ENCODE measurements around the gene KRT72.

The KRT72 gene

GRCh38 chr12:52587563-52587962, 13.7 kb downstream of the KRT72 start:
- Histone ChIP-seq H3K4me3 (ENCODE audit: low read length) (no peak overlapping the region), H3K9me3 (ENCODE audit: insufficient read depth, low read depth, low read length) (peaks cover 20% of the 10 kb centered on the region), H3K4me1 (ENCODE audit: insufficient read depth, low read length) (no peaks in the 10 kb centered on the region), H3K36me3 (ENCODE audit: insufficient read depth, low read length) (no peaks in the 10 kb centered on the region), H3K27me3 (ENCODE audit: insufficient read depth, low read length) (no peaks in the 10 kb centered on the region), H3K9ac (ENCODE audit: low read depth, low read length) (no peak overlapping the region), H3K27ac (ENCODE audit: low read depth, low read length) (no peak overlapping the region)
- 86% methylated on average over 17 of the region's 17 CpGs for WGBS

- Histone ChIP-seq H3K4me3 (ENCODE audit: low read length) (no peak overlapping the region), H3K27me3 (ENCODE audit: insufficient read depth, low read length) (no peaks in the 10 kb centered on the region), H3K9ac (ENCODE audit: low read depth, low read length) (no peak overlapping the region), H3K36me3 (ENCODE audit: insufficient read depth, low read length) (no peaks in the 10 kb centered on the region), H3K27ac (ENCODE audit: low read depth, low read length) (no peak overlapping the region), H3K9me3 (ENCODE audit: insufficient read depth, low read depth, low read length) (peaks cover 7% of the 10 kb centered on the region), H3K4me1 (ENCODE audit: insufficient read depth, low read length) (no peaks in the 10 kb centered on the region)
- WGBS: 81% methylated on average over 9 of the region's 9 CpGs
These were observed 15.3 kb downstream of the KRT72 start for GRCh38 chr12:52585946-52586345.

GRCh38 chr12:52585066-52585465, 16.2 kb downstream of the KRT72 start:
- WGBS: 93% methylated on average over 3 of the region's 3 CpGs
- Histone ChIP-seq H3K9ac (ENCODE audit: low read depth, low read length) (no peak overlapping the region), H3K27me3 (ENCODE audit: insufficient read depth, low read length) (no peaks in the 10 kb centered on the region)

GRCh38 chr12:52584156-52584682, 17.0 kb downstream of the KRT72 start:
- WGBS: 92% methylated on average over 9 of the region's 9 CpGs

More at GRCh38 chr12:52585066-52585465, 16.2 kb downstream of the KRT72 start:
- Histone ChIP-seq H3K9me3 (ENCODE audit: insufficient read depth, low read depth, low read length) (no peaks in the 10 kb centered on the region; the same call in 1 of the 2 replicates), H3K4me1 (ENCODE audit: insufficient read depth, low read length) (no peaks in the 10 kb centered on the region), H3K4me3 (ENCODE audit: low read length) (no peak overlapping the region), H3K27ac (ENCODE audit: low read depth, low read length) (no peak overlapping the region), H3K36me3 (ENCODE audit: insufficient read depth, low read length) (no peaks in the 10 kb centered on the region)

GRCh38 chr12:52582971-52583456, 18.2 kb downstream of the KRT72 start:
- no peaks in the 10 kb centered on the region for H3K9me3 ChIP-seq (ENCODE audit: insufficient read depth, low read depth, low read length)
- WGBS: 28% methylated on average over 7 of the region's 7 CpGs
- no peak overlapping the region for H3K4me3 ChIP-seq (ENCODE audit: low read length)
- no peak overlapping the region for H3K9ac ChIP-seq (ENCODE audit: low read depth, low read length)
- no peak overlapping the region for H3K27ac ChIP-seq (ENCODE audit: low read depth, low read length)
- H3K27me3 ChIP-seq (ENCODE audit: insufficient read depth, low read length): no peaks in the 10 kb centered on the region
- H3K36me3 ChIP-seq (ENCODE audit: insufficient read depth, low read length): no peaks in the 10 kb centered on the region
- H3K4me1 ChIP-seq (ENCODE audit: insufficient read depth, low read length): no peaks in the 10 kb centered on the region

More at GRCh38 chr12:52584156-52584682, 17.0 kb downstream of the KRT72 start:
- Histone ChIP-seq H3K9ac (ENCODE audit: low read depth, low read length) (no peak overlapping the region), H3K4me1 (ENCODE audit: insufficient read depth, low read length) (no peaks in the 10 kb centered on the region), H3K27ac (ENCODE audit: low read depth, low read length) (no peak overlapping the region), H3K36me3 (ENCODE audit: insufficient read depth, low read length) (no peaks in the 10 kb centered on the region), H3K27me3 (ENCODE audit: insufficient read depth, low read length) (no peaks in the 10 kb centered on the region), H3K4me3 (ENCODE audit: low read length) (no peak overlapping the region), H3K9me3 (ENCODE audit: insufficient read depth, low read depth, low read length) (no peaks in the 10 kb centered on the region)

- Histone ChIP-seq H3K9me3 (ENCODE audit: insufficient read depth, low read depth, low read length) (no peaks in the 10 kb centered on the region), H3K36me3 (ENCODE audit: insufficient read depth, low read length) (no peaks in the 10 kb centered on the region), H3K27me3 (ENCODE audit: insufficient read depth, low read length) (no peaks in the 10 kb centered on the region), H3K4me1 (ENCODE audit: insufficient read depth, low read length) (no peaks in the 10 kb centered on the region), H3K9ac (ENCODE audit: low read depth, low read length) (no peak overlapping the region), H3K4me3 (ENCODE audit: low read length) (no peak overlapping the region), H3K27ac (ENCODE audit: low read depth, low read length) (no peak overlapping the region)
- 65% methylated on average over 2 of the region's 2 CpGs for WGBS
These were observed 18.8 kb downstream of the KRT72 start for GRCh38 chr12:52582486-52582885.

- H3K9me3 ChIP-seq (ENCODE audit: insufficient read depth, low read depth, low read length): no peaks in the 10 kb centered on the region
- 89% methylated on average over 6 of the region's 6 CpGs for WGBS
- H3K4me3 ChIP-seq (ENCODE audit: low read length): no peak overlapping the region
- H3K9ac ChIP-seq (ENCODE audit: low read depth, low read length): no peak overlapping the region
- no peaks in the 10 kb centered on the region for H3K27me3 ChIP-seq (ENCODE audit: insufficient read depth, low read length)
- no peaks in the 10 kb centered on the region for H3K36me3 ChIP-seq (ENCODE audit: insufficient read depth, low read length)
- H3K4me1 ChIP-seq (ENCODE audit: insufficient read depth, low read length): no peaks in the 10 kb centered on the region
- no peak overlapping the region for H3K27ac ChIP-seq (ENCODE audit: low read depth, low read length)
These were observed 19.8 kb downstream of the KRT72 start for GRCh38 chr12:52581481-52581880.

GRCh38 chr12:52581066-52581465, 20.2 kb downstream of the KRT72 start:
- no peak overlapping the region for H3K9ac ChIP-seq (ENCODE audit: low read depth, low read length)
- H3K9me3 ChIP-seq (ENCODE audit: insufficient read depth, low read depth, low read length): no peaks in the 10 kb centered on the region
- no peaks in the 10 kb centered on the region for H3K27me3 ChIP-seq (ENCODE audit: insufficient read depth, low read length)
- no peak overlapping the region for H3K27ac ChIP-seq (ENCODE audit: low read depth, low read length)
- 96% methylated on average over 7 of the region's 7 CpGs for WGBS
- no peaks in the 10 kb centered on the region for H3K36me3 ChIP-seq (ENCODE audit: insufficient read depth, low read length)
- H3K4me3 ChIP-seq (ENCODE audit: low read length): no peak overlapping the region
- no peaks in the 10 kb centered on the region for H3K4me1 ChIP-seq (ENCODE audit: insufficient read depth, low read length)

GRCh38 chr12:52580496-52580895, 20.8 kb downstream of the KRT72 start:
- Histone ChIP-seq H3K27me3 (ENCODE audit: insufficient read depth, low read length) (no peaks in the 10 kb centered on the region), H3K4me3 (ENCODE audit: low read length) (no peak overlapping the region), H3K36me3 (ENCODE audit: insufficient read depth, low read length) (no peaks in the 10 kb centered on the region), H3K9ac (ENCODE audit: low read depth, low read length) (no peak overlapping the region), H3K9me3 (ENCODE audit: insufficient read depth, low read depth, low read length) (no peaks in the 10 kb centered on the region), H3K4me1 (ENCODE audit: insufficient read depth, low read length) (no peaks in the 10 kb centered on the region), H3K27ac (ENCODE audit: low read depth, low read length) (no peak overlapping the region)
- 50% methylated on average over 1 of the region's 1 CpG for WGBS

GRCh38 chr12:52579468-52580465, 21.5 kb downstream of the KRT72 start:
- 84% methylated on average over 10 of the region's 10 CpGs for WGBS
- H3K4me3 ChIP-seq (ENCODE audit: low read length): no peak overlapping the region
- no peaks in the 10 kb centered on the region for H3K27me3 ChIP-seq (ENCODE audit: insufficient read depth, low read length)

GRCh38 chr12:52578469-52578868, 22.8 kb downstream of the KRT72 start:
- H3K4me1 ChIP-seq (ENCODE audit: insufficient read depth, low read length): no peaks in the 10 kb centered on the region
- no peaks in the 10 kb centered on the region for H3K27me3 ChIP-seq (ENCODE audit: insufficient read depth, low read length)
- no peak overlapping the region for H3K27ac ChIP-seq (ENCODE audit: low read depth, low read length)
- no peak overlapping the region for H3K4me3 ChIP-seq (ENCODE audit: low read length)
- no peak overlapping the region for H3K9ac ChIP-seq (ENCODE audit: low read depth, low read length)
- H3K9me3 ChIP-seq (ENCODE audit: insufficient read depth, low read depth, low read length): no peaks in the 10 kb centered on the region
- WGBS: 96% methylated on average over 3 of the region's 3 CpGs
- no peaks in the 10 kb centered on the region for H3K36me3 ChIP-seq (ENCODE audit: insufficient read depth, low read length)

More at GRCh38 chr12:52579468-52580465, 21.5 kb downstream of the KRT72 start:
- no peak overlapping the region for H3K27ac ChIP-seq (ENCODE audit: low read depth, low read length)
- H3K9ac ChIP-seq (ENCODE audit: low read depth, low read length): no peak overlapping the region
- H3K36me3 ChIP-seq (ENCODE audit: insufficient read depth, low read length): no peaks in the 10 kb centered on the region
- no peaks in the 10 kb centered on the region for H3K9me3 ChIP-seq (ENCODE audit: insufficient read depth, low read depth, low read length)
- H3K4me1 ChIP-seq (ENCODE audit: insufficient read depth, low read length): no peaks in the 10 kb centered on the region

Measured in HUES64 (cell line).